ENCODE data around the gene NUCB1.

NUCB1 gene

DNA sequence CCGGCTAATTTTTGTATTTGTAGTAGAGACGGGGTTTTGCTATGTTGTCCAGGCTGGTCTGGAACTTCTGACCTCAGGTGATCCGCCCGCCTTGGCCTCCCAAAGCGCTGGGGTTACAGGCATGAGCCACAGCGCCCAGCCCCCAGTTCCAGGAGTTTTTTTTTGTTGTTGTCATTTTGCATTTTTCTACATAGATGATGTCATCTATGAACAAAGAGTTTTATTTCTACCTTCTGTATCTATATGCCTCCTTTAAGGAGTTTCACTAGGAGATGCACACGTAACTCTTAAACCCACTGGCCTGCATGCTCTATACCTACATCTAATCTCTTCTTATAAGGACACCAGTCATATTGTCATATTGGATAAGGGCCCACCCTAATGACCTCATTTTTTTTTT, 38.1 kb downstream of the NUCB1 start:
- FAIRE-seq, result no peak

DNA sequence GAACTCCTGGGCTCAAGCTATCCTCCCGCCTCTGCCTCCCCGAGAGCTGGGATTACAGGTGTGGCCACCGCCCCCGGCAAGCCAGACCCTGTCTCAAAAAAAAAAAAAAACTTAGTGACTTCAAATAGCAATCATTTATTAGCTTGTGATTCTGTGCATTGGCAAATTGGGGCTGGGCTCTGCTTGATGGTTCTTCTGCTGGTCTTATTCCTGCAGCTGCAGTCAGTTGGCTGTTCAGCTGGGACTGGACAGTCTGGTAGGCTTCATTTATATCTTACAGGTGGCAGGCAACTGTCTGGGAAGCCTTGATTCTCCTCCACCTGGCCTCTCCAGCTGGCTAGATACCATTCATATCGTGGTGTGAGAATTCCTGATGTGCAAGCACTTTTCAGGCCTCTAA, 40.8 kb downstream of the NUCB1 start:
- FAIRE-seq, result no peak

DNA sequence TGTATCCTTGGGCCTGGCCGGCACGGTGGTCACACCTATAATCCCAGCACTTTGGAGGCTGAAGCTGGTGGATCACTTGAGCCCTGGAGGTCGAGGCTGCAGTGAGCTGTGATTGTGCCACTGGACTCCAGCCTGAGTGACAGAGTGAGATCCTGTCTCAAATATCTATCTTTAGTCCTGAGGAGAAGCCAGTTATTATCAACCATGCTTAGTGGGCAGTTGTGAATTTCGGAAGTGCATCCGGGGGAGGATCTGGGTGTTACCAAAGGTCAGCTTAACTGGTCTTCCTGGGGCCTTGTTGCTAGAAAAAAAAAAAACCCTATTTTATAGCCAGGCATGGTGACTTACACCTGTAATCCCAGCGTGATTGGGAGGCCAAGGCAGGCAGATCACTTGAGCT, 43.0 kb downstream of the NUCB1 start:
- FAIRE-seq, result no peak

DNA sequence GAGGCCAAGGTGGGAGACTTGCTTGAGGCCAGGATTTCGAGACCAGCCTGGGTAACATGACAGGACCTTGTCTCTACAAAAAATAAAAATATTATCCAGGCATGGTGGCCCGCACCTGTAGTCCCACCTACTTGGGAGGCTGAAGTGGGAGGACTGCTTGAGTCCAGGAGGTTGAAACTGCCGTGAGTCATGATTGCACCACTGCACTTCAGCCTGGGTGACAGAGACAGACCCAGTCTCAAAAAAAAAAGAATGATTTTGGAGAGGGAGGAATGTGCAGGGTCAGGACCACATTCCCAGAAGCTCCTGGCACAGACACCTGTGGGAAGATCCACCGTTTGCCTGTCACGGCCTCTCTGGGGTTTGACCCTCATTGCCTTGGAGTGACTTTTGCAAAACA, 45.3 kb downstream of the NUCB1 start:
- FAIRE-seq, result no peak

DNA sequence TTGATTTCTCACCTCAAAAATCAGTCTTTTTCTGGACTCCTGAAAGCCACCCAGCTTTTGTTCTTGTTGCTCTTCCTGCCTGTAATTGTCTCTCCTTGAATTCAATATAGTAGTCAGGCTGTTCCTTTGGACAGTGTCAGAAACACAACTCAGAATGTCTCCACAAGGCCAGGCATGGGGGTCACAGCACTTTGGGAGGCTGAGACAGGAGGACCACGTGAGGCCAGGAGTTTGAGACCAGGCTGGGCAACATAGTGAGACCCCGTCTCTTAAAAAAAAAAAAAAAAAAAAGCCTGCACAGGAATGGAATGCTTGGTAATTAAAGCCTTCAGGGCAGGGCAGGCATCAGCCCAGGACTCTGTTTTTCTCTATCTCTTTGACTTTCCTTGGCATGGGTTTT, 45.7 kb downstream of the NUCB1 start:
- FAIRE-seq, result no peak

DNA sequence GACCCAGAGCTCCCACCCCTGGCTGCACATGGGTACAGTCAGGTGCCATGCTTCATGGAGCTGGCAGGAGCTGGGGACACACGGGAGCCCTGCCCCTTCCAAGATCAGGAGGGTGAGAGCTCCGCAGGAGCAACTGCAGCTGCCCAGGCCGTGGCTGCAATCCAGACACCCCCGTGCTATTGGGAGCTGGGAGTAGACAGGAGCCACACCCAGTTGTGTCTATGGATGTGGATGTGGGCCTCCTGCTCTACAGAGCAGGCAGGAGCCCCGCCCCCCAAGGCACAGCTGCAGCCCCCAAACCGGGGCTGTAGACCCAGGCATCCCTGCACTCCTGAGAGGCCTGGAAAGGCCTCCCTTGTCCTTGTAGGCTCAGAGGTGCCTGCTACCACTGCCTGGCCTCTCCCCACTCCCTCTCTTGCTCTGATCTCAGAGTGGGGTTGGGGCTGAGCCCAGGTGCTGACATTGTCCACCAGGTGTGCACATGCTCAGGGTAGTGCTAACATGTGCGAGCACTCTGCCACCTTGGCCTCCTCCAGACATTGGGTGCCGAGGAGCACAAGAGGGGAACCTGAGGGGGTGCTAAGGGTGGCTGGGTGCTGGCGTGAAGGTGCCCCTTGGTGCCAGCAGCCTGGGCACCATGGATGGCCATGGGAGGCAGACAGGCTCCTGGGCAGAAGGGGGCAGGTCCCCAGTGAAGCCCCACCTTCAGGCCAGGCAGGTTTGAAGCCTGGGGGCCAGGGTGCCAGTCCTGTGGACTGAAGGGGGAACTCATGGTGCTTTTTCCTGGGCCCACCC, 46.5 kb downstream of the NUCB1 start:
- no peak for FAIRE-seq

DNA sequence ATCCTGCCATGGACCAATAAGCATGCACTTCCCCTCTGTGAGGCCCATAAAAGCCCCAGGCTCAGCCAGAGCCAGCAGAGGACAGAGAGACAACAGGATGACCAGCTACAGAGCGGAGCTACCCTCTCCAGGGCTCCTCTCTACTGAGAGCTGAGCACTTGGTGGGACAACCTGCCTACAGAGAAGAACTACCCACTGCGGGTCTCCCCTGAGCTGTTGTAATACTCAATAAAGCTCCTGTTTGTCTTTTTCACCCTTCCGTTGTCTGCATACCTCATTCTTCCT, 47.1 kb downstream of the NUCB1 start:
- no peak for FAIRE-seq

DNA sequence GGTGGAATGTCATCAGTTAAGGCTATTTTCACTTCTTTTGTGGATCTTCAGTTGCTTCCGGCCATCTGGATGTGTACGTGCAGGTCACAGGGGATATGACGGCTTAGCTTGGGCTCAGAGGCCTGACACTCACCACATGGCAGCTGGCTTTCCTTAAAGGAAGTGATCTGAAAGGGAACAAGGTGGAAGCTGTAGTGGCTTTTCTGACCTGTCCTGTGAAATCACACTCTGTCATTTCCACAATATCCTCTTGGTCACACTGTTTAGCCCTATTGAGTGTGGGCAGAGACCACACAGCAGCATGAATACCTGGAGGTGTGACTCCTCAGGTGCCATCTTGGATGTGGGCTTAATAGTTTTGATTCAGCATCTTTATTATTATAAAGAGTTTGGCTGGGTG, 50.0 kb downstream of the NUCB1 start:
- no peak for FAIRE-seq

DNA sequence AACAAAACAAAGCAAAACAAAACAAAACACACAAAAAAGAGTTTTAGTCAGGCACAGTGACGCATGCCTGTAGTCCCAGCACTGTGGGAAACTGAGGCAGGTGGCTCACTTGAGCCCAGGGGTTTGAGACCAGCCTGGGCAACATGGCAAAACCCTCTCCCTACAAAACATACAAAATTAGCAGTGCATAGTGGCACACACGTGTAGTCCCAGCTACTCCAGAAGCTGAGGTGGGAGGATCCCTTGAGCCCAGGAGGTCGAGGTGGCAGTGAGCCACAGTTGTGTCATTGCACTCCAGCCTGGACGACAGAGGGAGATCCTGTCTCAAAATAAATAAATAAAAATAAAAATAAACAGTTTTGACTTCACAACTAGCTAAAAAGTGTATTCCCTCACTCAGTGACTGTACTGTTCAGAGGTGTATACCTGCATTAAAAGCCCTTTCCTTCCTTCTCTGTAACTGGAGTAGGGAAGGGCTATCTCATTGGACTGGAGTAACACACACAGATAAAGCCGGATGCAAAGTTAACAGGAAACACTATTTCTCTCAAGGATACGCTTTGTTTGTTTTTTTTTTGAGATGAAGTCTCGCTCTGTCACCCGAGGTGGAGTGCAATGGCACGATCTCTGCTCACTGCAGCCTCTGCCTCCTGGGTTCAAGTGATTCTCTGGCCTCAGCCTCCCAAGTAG, 50.9 kb downstream of the NUCB1 start:
- FAIRE-seq, result no peak

DNA sequence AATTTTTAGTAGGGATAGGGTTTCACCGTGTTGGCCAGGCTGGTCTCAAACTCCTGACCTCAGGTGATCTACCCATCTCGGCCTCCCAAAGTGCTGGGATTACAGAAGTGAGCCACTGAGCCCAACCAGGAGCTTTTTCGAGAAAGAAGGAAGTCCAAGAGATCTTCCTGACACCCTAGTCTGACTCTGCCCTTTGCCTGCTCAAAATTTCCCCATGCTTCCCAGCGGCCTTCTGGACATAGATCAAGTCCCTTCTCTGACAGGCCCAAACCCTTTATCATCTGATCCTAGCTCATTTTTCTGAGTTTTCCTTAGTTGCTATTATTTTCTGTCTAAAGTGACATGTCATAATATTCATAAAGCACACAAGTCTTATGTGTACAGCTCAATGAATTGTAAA, 53.0 kb downstream of the NUCB1 start:
- no peak for FAIRE-seq

DNA sequence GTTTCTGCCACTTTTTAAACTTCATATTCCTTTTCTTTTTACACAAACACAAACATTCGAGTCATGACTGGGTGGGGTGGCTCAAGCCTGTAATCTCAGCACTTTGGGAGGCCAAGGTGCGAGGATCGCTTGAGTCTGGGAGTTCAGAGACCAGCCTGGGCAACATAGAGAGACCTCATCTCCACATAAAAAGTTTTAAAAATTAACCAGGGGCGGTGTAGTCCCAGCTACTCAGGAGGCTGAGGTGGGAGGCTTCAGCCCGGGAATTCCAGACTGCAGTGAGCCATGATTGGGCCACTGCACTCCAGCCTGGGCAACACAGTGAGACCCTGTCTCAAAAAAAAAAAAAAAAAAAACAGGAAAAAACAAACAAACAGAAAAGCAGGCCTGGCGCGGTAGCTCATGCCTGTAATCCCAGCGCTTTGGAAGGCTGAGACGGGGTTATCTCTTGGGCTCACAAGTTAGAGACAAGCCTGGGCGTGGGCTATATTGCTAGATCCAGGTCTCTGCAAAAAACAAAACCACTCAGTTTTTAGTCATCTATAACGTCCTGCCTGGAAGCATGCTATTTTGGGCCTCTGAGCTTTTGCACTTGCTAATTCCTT, 54.0 kb downstream of the NUCB1 start:
- no peak for FAIRE-seq

DNA sequence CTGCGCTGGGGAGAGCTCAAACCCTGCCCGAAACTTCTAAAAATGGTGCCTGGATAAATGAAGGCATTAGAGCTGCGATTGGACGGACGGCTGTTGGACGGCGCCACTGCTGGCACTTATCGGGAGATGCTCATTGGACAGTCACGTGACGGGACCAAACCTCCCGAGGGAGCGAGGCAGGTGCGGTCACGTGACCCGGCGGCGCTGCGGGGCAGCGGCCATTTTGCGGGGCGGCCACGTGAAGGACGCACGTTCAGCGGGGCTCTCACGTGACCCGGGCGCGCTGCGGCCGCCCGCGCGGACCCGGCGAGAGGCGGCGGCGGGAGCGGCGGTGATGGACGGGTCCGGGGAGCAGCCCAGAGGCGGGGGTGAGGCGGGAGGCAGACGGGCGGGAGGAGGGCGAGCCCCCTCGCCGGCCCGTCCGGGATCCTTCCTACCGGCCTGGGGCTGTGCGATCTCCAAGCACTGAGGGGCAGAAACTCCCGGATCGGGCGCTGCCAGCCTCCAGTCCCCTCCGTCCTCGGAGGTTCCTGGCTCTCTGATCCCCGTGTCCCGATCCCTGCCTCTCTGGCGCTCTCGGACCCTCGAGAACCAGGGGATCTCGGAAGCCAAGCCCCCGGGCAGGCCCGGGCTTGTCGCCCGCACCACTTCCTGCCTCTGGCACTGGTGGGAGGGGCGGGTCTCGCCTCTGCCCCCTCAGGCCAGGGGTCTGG, 54.6 kb downstream of the NUCB1 start, which contains the start of gene BAX:
Gene BAX (plus strand): TSS at position 281 of the 713 bp plus-strand sequence. CDS start 54 bp downstream, at position 335.
- FAIRE-seq, result no peak

DNA sequence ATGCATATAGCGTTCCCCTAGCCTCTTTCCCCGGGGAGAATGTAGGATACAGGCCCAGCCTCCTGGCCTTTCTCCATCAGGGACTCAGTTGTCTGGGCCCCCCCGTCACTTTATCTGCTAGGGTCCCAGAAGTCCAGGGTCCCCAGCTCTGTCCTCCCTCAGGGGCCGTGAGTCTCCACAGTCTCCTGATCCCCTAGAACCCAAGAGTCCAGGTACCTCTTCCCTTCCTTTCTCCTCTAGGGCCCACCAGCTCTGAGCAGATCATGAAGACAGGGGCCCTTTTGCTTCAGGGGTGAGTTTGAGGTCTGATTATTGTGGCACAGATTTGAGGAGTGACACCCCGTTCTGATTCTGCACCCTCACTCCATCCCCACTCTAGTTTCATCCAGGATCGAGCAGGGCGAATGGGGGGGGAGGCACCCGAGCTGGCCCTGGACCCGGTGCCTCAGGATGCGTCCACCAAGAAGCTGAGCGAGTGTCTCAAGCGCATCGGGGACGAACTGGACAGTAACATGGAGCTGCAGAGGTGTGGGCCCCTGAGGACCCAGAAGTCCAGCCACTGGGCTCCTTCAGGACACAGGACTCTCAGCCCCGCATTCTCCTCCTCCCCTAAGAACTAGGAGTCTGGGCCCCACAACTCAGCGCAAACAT, 55.3 kb downstream of the NUCB1 start:
- no peak for FAIRE-seq

DNA sequence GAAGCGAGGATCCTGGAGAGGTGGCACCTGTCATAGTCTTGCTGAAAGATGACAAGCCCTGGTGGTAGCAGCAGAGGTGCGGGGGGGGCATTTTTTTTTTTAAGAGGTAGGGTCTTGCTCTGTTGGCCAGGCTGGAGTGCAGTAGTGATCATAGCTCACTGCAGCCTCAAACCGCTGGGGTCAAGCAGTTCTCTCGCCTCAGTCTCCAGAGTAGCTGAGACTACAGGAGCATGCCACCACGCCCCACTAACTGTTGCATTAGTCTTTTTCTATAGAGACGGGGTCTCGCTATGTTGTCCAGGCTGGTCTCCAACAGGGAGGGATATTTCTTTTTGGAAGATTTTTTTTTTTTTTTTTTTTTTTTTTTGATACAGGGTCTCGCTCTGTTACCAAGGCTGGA, 57.9 kb downstream of the NUCB1 start:
- no peak for FAIRE-seq

DNA sequence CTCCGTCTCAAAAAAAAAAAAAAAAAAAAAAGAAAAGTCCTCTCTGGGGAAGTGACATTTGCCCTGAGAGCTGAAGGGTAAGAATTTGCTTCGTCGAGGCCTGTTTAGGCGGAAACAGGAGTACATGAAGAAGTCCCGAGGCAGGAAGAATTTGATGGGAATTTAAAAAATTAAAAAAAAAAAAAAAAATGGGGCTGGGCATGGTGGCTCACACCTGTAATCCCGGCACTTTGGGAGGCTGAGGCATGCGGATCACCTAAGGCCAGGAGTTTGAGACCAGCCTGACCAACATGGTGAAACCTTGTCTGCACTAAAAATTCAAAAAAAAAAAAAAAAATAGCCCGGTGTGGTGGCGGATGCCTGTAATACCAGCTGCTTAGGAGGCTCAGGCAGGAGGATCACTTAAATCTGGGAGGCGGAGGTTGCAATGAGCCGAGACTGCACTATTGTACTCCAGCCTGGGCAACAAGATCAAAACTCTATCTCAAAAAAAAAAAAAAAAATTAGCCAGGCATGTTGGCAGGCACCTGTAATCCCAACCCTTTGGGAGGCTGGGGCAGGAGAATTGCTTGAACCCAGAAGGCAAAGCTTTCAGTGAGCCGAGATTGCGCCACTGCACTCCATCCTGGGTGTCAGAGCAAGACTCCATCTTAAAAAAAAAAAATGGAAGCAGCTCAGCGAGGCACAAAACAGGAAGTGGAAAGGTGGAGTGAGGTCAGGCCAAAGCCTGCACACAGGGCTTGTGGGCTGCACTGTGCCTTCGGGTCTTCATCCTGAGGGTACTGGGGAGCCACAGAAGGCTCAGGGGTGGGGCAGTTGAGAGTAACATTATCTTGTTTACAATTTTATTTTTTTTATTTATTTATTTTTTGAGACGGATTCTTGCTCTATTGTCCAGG, 59.5 kb downstream of the NUCB1 start:
- FAIRE-seq, result no peak

DNA sequence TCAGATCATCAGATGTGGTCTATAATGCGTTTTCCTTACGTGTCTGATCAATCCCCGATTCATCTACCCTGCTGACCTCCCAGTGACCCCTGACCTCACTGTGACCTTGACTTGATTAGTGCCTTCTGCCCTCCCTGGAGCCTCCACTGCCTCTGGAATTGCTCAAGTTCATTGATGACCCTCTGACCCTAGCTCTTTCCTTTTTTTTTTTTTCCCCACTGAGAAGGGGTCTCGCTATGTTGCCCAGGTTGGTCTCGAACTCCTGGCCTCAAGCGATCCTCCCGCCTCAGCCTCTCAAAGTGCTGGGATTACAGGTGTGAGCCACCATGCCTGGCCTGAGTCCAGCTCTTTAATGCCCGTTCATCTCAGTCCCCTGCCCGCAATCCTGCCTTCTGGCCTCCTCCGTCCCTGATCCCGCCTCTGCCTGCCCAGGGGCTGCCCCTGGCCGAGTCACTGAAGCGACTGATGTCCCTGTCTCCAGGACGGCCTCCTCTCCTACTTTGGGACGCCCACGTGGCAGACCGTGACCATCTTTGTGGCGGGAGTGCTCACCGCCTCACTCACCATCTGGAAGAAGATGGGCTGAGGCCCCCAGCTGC, 61.0 kb downstream of the NUCB1 start:
- FAIRE-seq, result no peak

DNA sequence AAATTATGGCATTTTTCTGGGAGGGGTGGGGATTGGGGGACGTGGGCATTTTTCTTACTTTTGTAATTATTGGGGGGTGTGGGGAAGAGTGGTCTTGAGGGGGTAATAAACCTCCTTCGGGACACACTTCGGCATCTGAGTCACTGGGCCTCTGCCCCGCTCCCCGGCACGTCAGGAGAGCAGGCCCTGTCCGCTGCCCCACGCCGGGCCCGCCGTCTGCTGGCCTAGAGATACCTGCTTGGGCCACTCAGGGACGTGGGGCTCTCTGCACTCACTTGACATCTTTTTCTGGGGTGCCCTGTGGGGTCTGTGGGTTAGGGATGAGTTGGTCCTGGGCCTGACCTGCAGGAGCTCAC, 61.5 kb downstream of the NUCB1 start:
- FAIRE-seq, result no peak

DNA sequence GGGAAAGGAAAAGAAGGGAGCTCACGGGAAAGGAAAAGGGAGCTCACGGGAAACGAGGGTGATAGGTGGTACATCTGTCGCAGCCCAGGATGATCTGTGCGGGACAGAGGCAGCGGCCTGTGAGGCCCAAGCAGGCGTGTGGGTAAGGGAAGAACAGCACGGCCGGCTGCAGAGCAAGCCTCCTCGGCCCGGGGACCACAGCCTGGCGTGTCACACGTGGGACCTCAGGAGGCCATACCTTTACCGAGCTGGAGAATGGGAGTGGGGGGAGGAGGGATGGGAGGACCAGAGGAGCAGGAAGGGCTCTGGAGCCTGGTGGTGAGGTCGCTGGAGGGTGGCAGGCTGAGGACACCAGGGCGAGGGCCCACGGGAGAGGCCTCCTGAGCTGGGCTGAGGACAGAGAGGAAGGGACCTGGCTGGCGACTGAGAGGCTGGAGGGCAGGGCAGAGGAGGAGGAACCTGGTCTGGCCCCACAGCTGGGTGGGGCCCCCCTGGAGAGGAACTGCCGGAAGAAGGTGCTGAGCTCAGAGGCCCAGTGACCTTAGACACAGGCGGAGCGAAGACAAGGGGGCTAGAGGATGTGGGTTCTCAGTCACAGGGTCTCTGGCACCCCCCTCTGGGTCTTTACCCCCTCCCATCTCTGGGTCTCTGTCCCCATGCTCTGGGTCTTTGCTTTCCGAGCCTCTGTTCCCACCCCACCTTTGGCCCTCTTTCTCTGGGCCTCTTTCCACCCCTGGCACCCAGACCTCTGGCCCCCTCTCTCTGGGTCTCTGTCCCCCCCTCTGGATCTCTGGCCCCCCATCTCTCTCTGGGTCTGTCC, 62.1 kb downstream of the NUCB1 start:
- no peak for FAIRE-seq

DNA sequence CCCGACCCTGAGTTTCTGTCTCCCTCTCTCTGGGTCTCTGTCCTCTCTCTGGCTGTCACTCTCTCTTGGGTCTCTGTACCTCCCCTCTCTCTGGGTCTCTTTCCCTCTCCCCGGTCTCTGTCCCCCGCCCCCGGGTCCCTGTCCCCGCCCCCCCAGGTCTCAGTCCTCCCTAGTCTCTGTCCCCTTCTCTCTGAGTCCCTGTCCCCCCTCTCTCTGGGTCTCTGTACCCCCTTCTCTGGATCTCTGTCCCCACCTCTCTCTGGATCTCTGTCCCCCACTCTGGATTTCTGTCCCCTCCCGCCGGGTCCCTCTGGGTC, 62.7 kb downstream of the NUCB1 start:
- FAIRE-seq, result no peak

DNA sequence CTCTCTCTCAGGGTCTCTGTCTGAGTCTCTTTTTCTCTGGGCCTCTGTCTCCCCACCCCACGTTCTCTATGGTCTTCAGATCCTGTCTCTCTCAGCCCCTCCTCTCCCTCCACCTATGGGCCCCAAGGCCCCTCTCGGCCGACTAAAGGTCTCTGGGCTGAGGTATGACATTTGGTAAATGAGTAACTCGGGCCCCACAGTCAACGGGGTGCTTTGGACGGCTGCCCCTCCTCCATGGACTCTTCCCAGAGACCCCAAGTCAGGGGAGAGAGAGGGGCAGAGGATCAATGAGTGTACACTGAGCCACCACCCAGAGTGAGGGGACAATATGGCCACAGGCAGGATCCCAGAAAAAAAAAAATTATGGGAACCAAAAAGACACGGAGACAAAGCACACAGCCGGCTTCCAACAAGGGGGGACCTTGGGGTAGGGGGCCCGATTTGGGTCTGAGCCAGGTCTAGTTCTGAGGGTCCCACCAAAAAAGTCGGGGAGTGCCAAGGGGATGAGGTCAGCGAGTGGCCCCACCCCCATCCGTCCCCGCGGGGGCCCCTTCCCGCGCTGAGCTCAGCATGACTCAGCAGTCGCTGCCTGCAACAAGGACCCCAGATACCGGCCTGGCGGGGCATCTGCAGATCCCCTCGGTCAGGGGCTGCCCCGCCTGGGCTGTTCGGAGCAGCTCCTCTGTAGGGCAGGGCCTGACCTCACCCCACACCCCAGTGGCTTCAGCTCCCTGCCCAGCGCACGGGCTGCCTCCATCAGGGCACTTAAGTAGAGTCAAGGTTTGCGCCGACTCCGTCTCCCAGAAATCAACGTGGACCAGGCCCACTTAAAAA, 63.5 kb downstream of the NUCB1 start:
- FAIRE-seq, result no peak

All from islet of Langerhans (tissue), 1 donor.